H1 (cell line): Measurements from ENCODE around the gene ADCY6. TPM values are rescaled to one million over a fixed set of nuclear protein-coding genes. Genes with fewer than 3 reads are reported as not detected.
A peak's percentile ranks its signal among the peaks of the same experiment; 100 is the strongest.

ENCODE experiments used
- ASH2L ChIP-seq: fragments of 200-600, 300-600 bp; sonication (generic); IDR thresholded peaks from one replicate; pipeline ENCODE4 v1.7.1; 2017; ENCODE audit warnings: low read length
- BRCA1 ChIP-seq: IDR thresholded peaks from 2 replicates; pipeline ENCODE4 v1.6.1; 2012; ENCODE audit warnings: low read depth, low read length, improper control_type of control experiment
- CBX8 ChIP-seq: fragments of 300-800, 300-1000 bp; sonication (generic); IDR thresholded peaks from 2 replicates; pipeline ENCODE4 v1.7.1; 2016; ENCODE audit warnings: low read depth, low read length, borderline replicate concordance
- CEBPB ChIP-seq: IDR thresholded peaks from 2 replicates; pipeline ENCODE4 v1.6.1; 2012; ENCODE audit warnings: low read depth, low read length
- CTBP2 ChIP-seq: IDR thresholded peaks from 2 replicates; pipeline ENCODE4 v1.7.0; 2011; ENCODE audit warnings: borderline replicate concordance, mild to moderate bottlenecking, moderate library complexity, mixed read lengths, low read length; ENCODE audit not compliant: insufficient read depth, insufficient read length
- EP300 ChIP-seq, 2 experiments: IDR thresholded peaks; 1 replicate in 1 of 2; 2 replicates in 1 of 2; pipeline ENCODE4 v1.6.1; 2011 to 2012; ENCODE audit warnings: low read depth in 2 of 2, low read length in 2 of 2, mild to moderate bottlenecking in 2 of 2, borderline replicate concordance in 1 of 2, inconsistent platforms in 1 of 2, moderate library complexity in 1 of 2
- FOSL1 ChIP-seq: IDR thresholded peaks from 2 replicates; pipeline ENCODE4 v1.6.1; 2011; ENCODE audit warnings: mild to moderate bottlenecking, low read depth, low read length, moderate library complexity; ENCODE audit not compliant: insufficient read depth
- HDAC2 ChIP-seq, 2 experiments: fragments of 300-600 bp in 1 of 2; sonication (generic) in 1 of 2; IDR thresholded peaks; 2 replicates each; pipeline ENCODE4 v1.6.1; 2011 to 2012; ENCODE audit warnings: low read depth in 2 of 2, low read length in 2 of 2, mild to moderate bottlenecking in 2 of 2, moderate library complexity in 2 of 2, borderline replicate concordance in 1 of 2, inconsistent platforms in 1 of 2
- JUN ChIP-seq: IDR thresholded peaks from 2 replicates; pipeline ENCODE4 v1.6.1; 2011; ENCODE audit warnings: low read depth, mild to moderate bottlenecking, improper control_type of control experiment, low read length
- JUND ChIP-seq: IDR thresholded peaks from 2 replicates; pipeline ENCODE4 v1.6.1; 2011; ENCODE audit warnings: mild to moderate bottlenecking, improper control_type of control experiment, low read length
- KDM1A ChIP-seq: fragments of 200-600, 300-600 bp; sonication (generic); IDR thresholded peaks from 2 replicates; pipeline ENCODE4 v1.7.1; 2016; ENCODE audit warnings: mild to moderate bottlenecking, low read length, borderline replicate concordance
- MAFK ChIP-seq: IDR thresholded peaks from 2 replicates; pipeline ENCODE4 v1.6.1; 2012; ENCODE audit warnings: low read depth, mild to moderate bottlenecking, improper control_type of control experiment, low read length
- POLR2AphosphoS5 ChIP-seq: IDR thresholded peaks from 2 replicates; pipeline ENCODE4 v1.6.1; 2011; ENCODE audit warnings: low read depth, low read length
- POU5F1 ChIP-seq: IDR thresholded peaks from 2 replicates; pipeline ENCODE4 v1.6.1; 2011; ENCODE audit warnings: low read depth, mild to moderate bottlenecking, low read length, moderate library complexity
- RBBP5 ChIP-seq: IDR thresholded peaks from 2 replicates; pipeline ENCODE4 v1.7.1; 2012; ENCODE audit warnings: low read depth, mild to moderate bottlenecking, inconsistent platforms, low read length, moderate library complexity, borderline replicate concordance
- RFX5 ChIP-seq: IDR thresholded peaks from 2 replicates; pipeline ENCODE4 v1.6.1; 2011; ENCODE audit warnings: low read depth, low read length, improper control_type of control experiment, borderline replicate concordance
- RNF2 ChIP-seq: fragments of 200-900, 300-1000 bp; sonication (generic); IDR thresholded peaks from 2 replicates; pipeline ENCODE4 v1.7.1; 2016; ENCODE audit warnings: borderline replicate concordance, low read depth, mild to moderate bottlenecking, antibody characterized with exemption, low read length; ENCODE audit not compliant: poor library complexity, severe bottlenecking; ENCODE audit errors: missing control alignments
- RXRA ChIP-seq: IDR thresholded peaks from 2 replicates; pipeline ENCODE4 v1.6.1; 2011; ENCODE audit warnings: low read depth, mild to moderate bottlenecking, low read length, moderate library complexity; ENCODE audit not compliant: insufficient read depth
- SIRT6 ChIP-seq: IDR thresholded peaks from one replicate; pipeline ENCODE4 v1.7.1; 2012; ENCODE audit warnings: low read length, inconsistent platforms
- TAF1 ChIP-seq: IDR thresholded peaks from 2 replicates; pipeline ENCODE4 v1.6.1; 2011; ENCODE audit warnings: mild to moderate bottlenecking, low read depth, low read length
- TCF12 ChIP-seq: IDR thresholded peaks from 2 replicates; pipeline ENCODE4 v1.6.1; 2011; ENCODE audit warnings: low read depth, mild to moderate bottlenecking, low read length
- TEAD4 ChIP-seq: IDR thresholded peaks from 2 replicates; pipeline ENCODE4 v1.6.1; 2012; ENCODE audit warnings: low read depth, low read length, inconsistent platforms, mixed read lengths
- USF2 ChIP-seq: IDR thresholded peaks from 2 replicates; pipeline ENCODE4 v1.6.1; 2011; ENCODE audit warnings: low read length, improper control_type of control experiment
- polyA plus RNA-seq, 7 experiments: library from polyadenylated mRNA; depleted of rRNA in 3 of 7; stranded (reverse) in 5 of 7; unstranded in 2 of 7; fragments of >200 nt in 5 of 7; fragments of 200-250 nt in 2 of 7; gene quantifications; 1 replicate in 5 of 7; 2 replicates in 1 of 7; 4 replicates in 1 of 7; pipeline versions ENCODE4 v1.2.1 to v1.2.3, GENCODE V29; 2011 to 2013; ENCODE audit warnings: missing spikeins in 2 of 7, mixed read lengths in 2 of 7
- total RNA-seq: library from RNA; stranded (reverse); fragmentation: NEBNext Ultra II Directional; extraction: Animal tissue kit (Norgen Biotek cat#: 25700); gene quantifications from 2 replicates; pipeline ENCODE4 v1.2.1, GENCODE V29; 2021

The ADCY6 gene
- total and polyA plus RNA-seq, 2 of the 8 experiments (the other 6 are each of a cell fraction or from before 2014, with no cell fraction given) = 11.7 to 17.5 TPM

GRCh38 chr12:48716493-48717251 is 72.2 kb downstream of the ADCY6 start, which contains the start of gene CCNT1 (continued):
- TF ChIP-seq TEAD4 = peak; percentile 60
- no peak for TF ChIP-seq RXRA
- peak; percentile 81 for TF ChIP-seq BRCA1
- TF ChIP-seq RBBP5 = 0 out of 2 replicates have a peak, but pooled peaks have one; percentile 84
- TF ChIP-seq ASH2L = peak; percentile 83
- TF ChIP-seq CTBP2 = no peak
- TF ChIP-seq JUND = no peak; the same call in 1 of the 2 replicates
- peak; percentile 84 for TF ChIP-seq TAF1
- TF ChIP-seq MAFK = no peak
- no peak for TF ChIP-seq SIRT6
- no peak for TF ChIP-seq CEBPB
- TF ChIP-seq KDM1A = no peak
- TF ChIP-seq JUN = no peak
- no peak for TF ChIP-seq POU5F1
- TF ChIP-seq FOSL1 = no peak
- peak; percentile 97 for TF ChIP-seq USF2
- no peak for TF ChIP-seq RFX5
- TF ChIP-seq POLR2AphosphoS5 = peak; percentile 76
- TF ChIP-seq EP300 (IDR thresholded peaks at IDR 0.05; ENCODE audit: borderline replicate concordance in 1 of 2, low read depth in 2 of 2, low read length in 2 of 2) = no peak
- TF ChIP-seq CBX8 = no peak
- no peak for TF ChIP-seq RNF2
- no peak for TF ChIP-seq TCF12
- TF ChIP-seq HDAC2 (IDR thresholded peaks at IDR 0.05; ENCODE audit: borderline replicate concordance in 1 of 2, low read depth in 2 of 2, low read length in 2 of 2) = no peak
